Ishikawa (cell line): ENCODE data around the gene LMF1.

ENCODE experiments used
- CEBPB ChIP-seq: IDR thresholded peaks from 2 replicates; pipeline ENCODE4 v1.6.1; 2012
- CREB1 ChIP-seq: IDR thresholded peaks from 2 replicates; pipeline ENCODE4 v1.6.1; 2012; ENCODE audit warnings: low read depth
- EGR1 ChIP-seq: IDR thresholded peaks from 2 replicates; pipeline ENCODE4 v1.6.1; 2012
- EP300 ChIP-seq: IDR thresholded peaks from 2 replicates; pipeline ENCODE4 v1.6.1; 2012; ENCODE audit warnings: borderline replicate concordance
- FOXM1 ChIP-seq: IDR thresholded peaks from 2 replicates; pipeline ENCODE4 v1.6.1; 2012; ENCODE audit warnings: low read depth, borderline replicate concordance
- MAX ChIP-seq: IDR thresholded peaks from 2 replicates; pipeline ENCODE4 v1.6.1; 2012
- NFIC ChIP-seq: IDR thresholded peaks from 2 replicates; pipeline ENCODE4 v1.6.1; 2012
- RAD21 ChIP-seq: IDR thresholded peaks from 2 replicates; pipeline ENCODE4 v1.6.1; 2012; ENCODE audit warnings: low read depth
- REST ChIP-seq: IDR thresholded peaks from 2 replicates; pipeline ENCODE4 v1.6.1; 2012; ENCODE audit warnings: low read depth, mild to moderate bottlenecking
- TAF1 ChIP-seq: IDR thresholded peaks from 2 replicates; pipeline ENCODE4 v1.6.1; 2012; ENCODE audit warnings: low read depth, mild to moderate bottlenecking
- TCF12 ChIP-seq: IDR thresholded peaks from 2 replicates; pipeline ENCODE4 v1.6.1; 2012; ENCODE audit warnings: low read depth
- TEAD4 ChIP-seq: IDR thresholded peaks from 2 replicates; pipeline ENCODE4 v1.6.1; 2012
- USF1 ChIP-seq: IDR thresholded peaks from 2 replicates; pipeline ENCODE4 v1.6.1; 2012
- YY1 ChIP-seq: IDR thresholded peaks from 2 replicates; pipeline ENCODE4 v1.6.1; 2012; ENCODE audit warnings: low read depth
- ZBTB7A ChIP-seq: IDR thresholded peaks from 2 replicates; pipeline ENCODE4 v1.6.1; 2012; ENCODE audit warnings: low read depth

The LMF1 gene

GRCh38 chr16:851871-852270 lies 118.9 kb downstream of the LMF1 start:
- TF ChIP-seq RAD21 (no peak), FOXM1 (no peak), MAX (no peak), EP300 (no peak), TEAD4 (no peak), YY1 (no peak), USF1 (no peak), EGR1 (no peak), CREB1 (no peak), TAF1 (no peak), CEBPB (no peak), REST (no peak), TCF12 (no peak)

GRCh38 chr16:851209-851810 lies 119.5 kb downstream of the LMF1 start:
- TF ChIP-seq USF1, result no peak
- TF ChIP-seq EGR1, result no peak
- TF ChIP-seq TEAD4, result no peak
- TF ChIP-seq FOXM1, result no peak

GRCh38 chr16:850668-851067 lies 120.1 kb downstream of the LMF1 start:
- no peak for TF ChIP-seq EGR1
- TF ChIP-seq USF1, result no peak
- TF ChIP-seq TEAD4, result no peak
- TF ChIP-seq FOXM1, result no peak
- TF ChIP-seq NFIC, result no peak

- TF ChIP-seq USF1 (peak; percentile 57; the same call in 1 of the 2 replicates), CEBPB (no peak), EGR1 (no peak), TCF12 (no peak), RAD21 (no peak), REST (no peak), CREB1 (no peak)
Measured at GRCh38 chr16:848510-849253, 122.1 kb downstream of the LMF1 start.

GRCh38 chr16:847681-848445 lies 122.9 kb downstream of the LMF1 start:
- TF ChIP-seq TEAD4, result no peak
- TF ChIP-seq TAF1, result no peak
- TF ChIP-seq ZBTB7A, result no peak
- no peak for TF ChIP-seq NFIC
- TF ChIP-seq TCF12, result no peak
- no peak for TF ChIP-seq USF1
- TF ChIP-seq MAX, result no peak
